GM12878 (cell line): ENCODE measurements around the gene LSM7. TPM values are rescaled to one million over a fixed set of nuclear protein-coding genes. Genes with fewer than 3 reads are reported as not detected.

Experiments
- ATAC-seq: fragments of 200-7000 bp; cut with Tn5 transposase; 3 replicates; pipeline ENCODE4 v1.9.1; 2020; ENCODE audit warnings: mild to moderate bottlenecking, moderate library complexity
- BruUV-seq: library from RNA; stranded (reverse); fragments of 400-500 nt; replicated peaks from 2 replicates; lab custom pipeline; 2021; lab: Mats Ljungman, UMichigan
- CTCF ChIA-PET: fragments of 300-600 bp; sonication (Branson Sonifier 250); formaldehyde crosslinking; extraction: SDS; loops from one replicate; lab custom pipeline; 2021; ENCODE audit warnings: inconsistent platforms; lab: Yijun Ruan, JAX
- POLR2A ChIA-PET: fragments of 350-600 bp; formaldehyde crosslinking; extraction: SDS; loops from one replicate; lab custom pipeline; 2021; ENCODE audit warnings: inconsistent platforms; lab: Charles Lee
- RAD21 ChIA-PET: fragments of 300-600 bp; sonication (Branson Sonifier 250); formaldehyde crosslinking; loops from one replicate; lab custom pipeline; 2023; ENCODE audit warnings: antibody characterized with exemption; ENCODE audit not compliant: unreplicated experiment; lab: Charles Lee
- SMC1A ChIA-PET: fragments of 300-600 bp; sonication (Branson Sonifier 250); formaldehyde crosslinking; loops from one replicate; lab custom pipeline; 2023; ENCODE audit not compliant: unreplicated experiment, uncharacterized antibody; lab: Charles Lee
- DNase-seq: peaks from one replicate; pipeline ENCODE4 v3.0.0-alpha.2; 2011; ENCODE audit warnings: low read depth, low spot score
- FAIRE-seq: peaks from 3 replicates; lab custom pipeline; 2011; peaks lifted over from hg19 to GRCh38; lab: Jason Lieb, UNC
- H2AFZ ChIP-seq: 2 replicates; pipeline ENCODE4 v1.6.0; 2011; ENCODE audit warnings: low read depth, low read length, control low read depth; ENCODE audit not compliant: control insufficient read depth
- H3K27ac ChIP-seq: 2 replicates; pipeline ENCODE4 v1.5.1; 2011; ENCODE audit warnings: control low read depth; ENCODE audit not compliant: control insufficient read depth, insufficient read depth
- H3K27me3 ChIP-seq, 2 experiments: replicated peaks in 1 of 2; 2 replicates each; pipeline versions ENCODE4 v1.6.0 to v1.6.1; 2011; ENCODE audit warnings: low read length in 1 of 2; ENCODE audit not compliant: control insufficient read depth in 2 of 2, insufficient read depth in 2 of 2
- H3K36me3 ChIP-seq, 2 experiments: 2 replicates each; pipeline ENCODE4 v1.5.1; 2011; ENCODE audit warnings: low read length in 1 of 2; ENCODE audit not compliant: control insufficient read depth in 2 of 2, insufficient read depth in 2 of 2
- H3K4me1 ChIP-seq: 2 replicates; pipeline ENCODE4 v1.6.1; 2011; ENCODE audit warnings: mild to moderate bottlenecking, low read length, moderate library complexity, mixed read lengths; ENCODE audit not compliant: control insufficient read depth, insufficient read depth
- H3K4me2 ChIP-seq: 2 replicates; pipeline ENCODE4 v1.6.0; 2011; ENCODE audit warnings: control low read depth; ENCODE audit not compliant: control insufficient read depth, insufficient read depth
- H3K4me3 ChIP-seq: fragments of 200-600 bp; sonication (generic); 2 replicates; pipeline ENCODE4 v1.5.1; 2016
- H3K79me2 ChIP-seq: 2 replicates; pipeline ENCODE4 v1.6.0; 2011; ENCODE audit warnings: low read length; ENCODE audit not compliant: control insufficient read depth, insufficient read depth
- H3K9ac ChIP-seq: 2 replicates; pipeline ENCODE4 v1.8.0; 2011; ENCODE audit warnings: low read length, control low read depth, mixed read lengths; ENCODE audit not compliant: control insufficient read depth, insufficient read depth
- H3K9me3 ChIP-seq: replicated peaks from 3 replicates; pipeline ENCODE4 v1.5.1; 2011; ENCODE audit warnings: mild to moderate bottlenecking, low read length; ENCODE audit not compliant: control insufficient read depth, insufficient read depth
- H4K20me1 ChIP-seq: 2 replicates; pipeline ENCODE4 v1.6.0; 2011; ENCODE audit not compliant: control insufficient read depth, insufficient read depth
- ATF7 ChIP-seq: fragments of 450-650 bp; IDR thresholded peaks from 2 replicates; pipeline ENCODE4 v1.6.1; 2016; ENCODE audit warnings: low read depth, mild to moderate bottlenecking
- NR2F1 ChIP-seq: fragments of 450-650 bp; conservative IDR thresholded peaks from 2 replicates; pipeline ENCODE4 v1.6.1; 2017; ENCODE audit warnings: mild to moderate bottlenecking
- TBL1XR1 ChIP-seq: IDR thresholded peaks from 2 replicates; pipeline ENCODE4 v1.6.1; 2012; ENCODE audit warnings: low read depth, low read length, improper control_type of control experiment
- WGBS: methylation state at CpG from one replicate; pipeline ENCODE4 v1.1.6; 2016; ENCODE audit warnings: low lambda C conversion rate; ENCODE audit not compliant: insufficient replicate concordance, insufficient coverage; ENCODE audit errors: missing lambda C conversion rate; 5-methylcytosine and 5-hydroxymethylcytosine counted together
- in situ Hi-C: fragments of 300-500 bp; cut with MboI; formaldehyde crosslinking; loops from 9 replicates; pipeline ENCODE4 v1.14.3; 2018; ENCODE audit warnings: mixed read lengths
- intact Hi-C: fragments of 100-400 bp; cut with micrococcal nuclease; formaldehyde crosslinking; loops from one replicate; pipeline ENCODE4 v1.14.2; 2022; ENCODE audit not compliant: unreplicated experiment
- polyA plus RNA-seq, 11 experiments: library from polyadenylated mRNA; depleted of rRNA in 4 of 11; unstranded in 6 of 11; stranded (reverse) in 5 of 11; fragments of >200 nt; fragmentation: Nextera tagmentation in 4 of 11; fragmentation: Illumina TruSeq in 1 of 11; extraction: Ambion mirVana in 4 of 11; extraction: Trizol in 1 of 11; gene quantifications; 1 replicate in 1 of 11; 2 replicates in 10 of 11; pipeline versions ENCODE4 v1.2.1 to v1.2.3, GENCODE V29; 2011 to 2016; ENCODE audit warnings: inconsistent platforms in 2 of 11, missing spikeins in 2 of 11, low read depth in 1 of 11
- total RNA-seq, 4 experiments: library from RNA; depleted of rRNA in 3 of 4; stranded (reverse); fragments of >200 nt in 3 of 4; fragmentation: Illumina TruSeq in 1 of 4; extraction: Trizol in 1 of 4; gene quantifications; 2 replicates each; pipeline versions ENCODE4 v1.2.1 to v1.2.3, GENCODE V29; 2013 to 2021
- TF ChIP-seq, protein P1 (sequence below): fragments of 450-650 bp; IDR thresholded peaks from 2 replicates; pipeline ENCODE4 v1.6.1; 2014; ENCODE audit warnings: mild to moderate bottlenecking

Gene LSM7
- total and polyA plus RNA-seq, 10 of the 15 experiments (the other 5 are each of a cell fraction or from before 2014, with no cell fraction given), result 24.4 to 424 (median 217) TPM

DNA sequence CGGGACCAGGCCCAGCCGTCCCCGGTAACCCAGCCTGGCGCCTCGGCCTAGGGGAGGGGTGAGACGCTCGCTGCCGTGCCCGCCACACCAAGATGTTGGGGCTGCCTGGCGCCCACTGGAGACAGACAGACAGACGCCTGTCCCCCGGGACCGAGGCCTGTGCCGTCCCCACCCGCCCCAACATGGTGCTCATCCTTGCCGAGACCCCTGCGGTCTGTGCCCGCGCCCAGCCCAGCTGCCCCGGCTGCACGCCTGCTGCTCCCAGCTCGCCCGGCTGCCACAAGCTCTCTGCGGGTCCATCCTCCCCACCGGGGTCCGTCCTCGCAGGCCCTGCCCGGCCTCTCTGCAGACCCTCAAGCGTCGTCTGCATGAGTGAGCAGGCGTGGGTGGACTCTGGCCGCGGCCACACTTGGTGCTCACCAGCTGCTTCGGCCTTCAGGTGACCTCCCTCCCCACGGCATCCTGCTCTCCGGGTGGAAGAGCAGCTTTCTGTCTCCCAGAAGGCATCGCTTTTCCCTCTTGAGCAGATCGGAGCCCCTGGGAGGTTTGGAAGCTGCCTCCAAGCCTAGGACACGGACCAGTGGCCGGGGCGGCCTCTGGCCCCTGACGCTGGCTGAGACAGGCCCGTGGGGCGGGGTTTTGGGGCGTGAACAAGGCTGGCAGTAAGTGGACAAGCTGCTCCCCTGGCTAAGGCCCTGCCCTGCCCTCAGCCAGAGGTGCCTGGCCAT, 24.9 kb upstream of the LSM7 start (continued):
- no peak for TF ChIP-seq TBL1XR1
- TF ChIP-seq, protein P1, sequence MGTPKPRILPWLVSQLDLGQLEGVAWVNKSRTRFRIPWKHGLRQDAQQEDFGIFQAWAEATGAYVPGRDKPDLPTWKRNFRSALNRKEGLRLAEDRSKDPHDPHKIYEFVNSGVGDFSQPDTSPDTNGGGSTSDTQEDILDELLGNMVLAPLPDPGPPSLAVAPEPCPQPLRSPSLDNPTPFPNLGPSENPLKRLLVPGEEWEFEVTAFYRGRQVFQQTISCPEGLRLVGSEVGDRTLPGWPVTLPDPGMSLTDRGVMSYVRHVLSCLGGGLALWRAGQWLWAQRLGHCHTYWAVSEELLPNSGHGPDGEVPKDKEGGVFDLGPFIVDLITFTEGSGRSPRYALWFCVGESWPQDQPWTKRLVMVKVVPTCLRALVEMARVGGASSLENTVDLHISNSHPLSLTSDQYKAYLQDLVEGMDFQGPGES, result no peak

DNA sequence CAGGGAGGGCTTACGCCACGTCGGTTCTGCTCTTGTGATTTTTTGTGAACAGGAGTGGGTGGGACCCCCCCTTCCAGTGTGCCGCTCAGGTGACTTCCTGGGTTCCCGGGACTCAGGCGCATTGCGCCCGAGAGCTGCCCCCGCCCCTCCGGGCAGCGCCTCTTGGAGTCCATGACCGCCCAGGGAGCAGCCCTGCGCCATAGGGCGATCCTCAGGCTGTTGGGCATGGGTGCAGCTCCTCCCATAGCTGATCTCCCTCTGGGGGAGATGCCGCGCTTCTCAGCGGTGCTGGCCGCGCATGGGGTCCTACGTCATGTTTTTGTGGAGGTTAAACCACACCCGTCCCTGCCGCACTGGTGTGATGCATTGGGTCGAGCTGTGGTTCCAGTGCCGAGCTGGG, 23.7 kb upstream of the LSM7 start:
- no TSS peak for BruUV-seq
- Histone ChIP-seq H3K79me2 (no peaks in the 10 kb centered on the region), H3K9me3 (no peaks in the 10 kb centered on the region), H4K20me1 (no peaks in the 10 kb centered on the region), H3K4me3 (no peak overlapping the region), H2AFZ (no peak overlapping the region), H3K36me3 (peaks cover 0 to 2% of the 10 kb centered on the region in 2 experiments; a peak in 1 of 4 replicates), H3K4me2 (no peak overlapping the region), H3K27ac (no peak overlapping the region), H3K9ac (no peak overlapping the region), H3K4me1 (no peaks in the 10 kb centered on the region), H3K27me3 (no peaks in the 10 kb centered on the region)
- ATAC-seq (no peak), FAIRE-seq (no peak), DNase-seq (no peak)
- POLR2A ChIA-PET, result no interaction called here
- no peak for TF ChIP-seq NR2F1
- in situ Hi-C loops, result no loop called here
- intact Hi-C loops, result no loop called here
- RAD21 ChIA-PET, result no interaction called here
- CTCF ChIA-PET, result no interaction called here
- SMC1A ChIA-PET, result no interaction called here
- WGBS, result 90% methylated on average over 24 of the region's 24 CpGs

DNA sequence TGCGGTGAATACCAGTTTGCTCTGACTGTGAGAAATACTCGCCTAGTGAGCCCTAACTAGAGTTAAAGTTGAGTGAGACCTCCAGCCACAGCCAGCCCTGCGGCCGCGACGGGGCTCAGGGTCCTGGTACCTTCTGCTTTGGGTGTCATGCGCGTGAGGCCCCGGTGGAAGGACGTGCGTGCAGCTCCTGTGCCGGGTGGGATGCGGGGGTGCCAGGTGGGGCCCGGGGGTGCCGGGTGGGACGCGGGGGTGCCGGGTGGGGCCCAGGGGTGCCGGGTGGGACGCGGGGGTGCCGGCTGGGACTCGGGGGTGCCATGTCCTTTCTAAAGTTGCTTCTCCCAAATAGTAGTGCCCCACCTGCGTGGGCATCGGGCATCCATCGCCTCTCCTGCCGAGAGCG, 23.2 kb upstream of the LSM7 start:
- SMC1A ChIA-PET, result no interaction called here
- in situ Hi-C loops, result no loop called here
- intact Hi-C loops, result no loop called here
- POLR2A ChIA-PET, result no interaction called here
- CTCF ChIA-PET, result no interaction called here
- no peaks in the 10 kb centered on the region for H4K20me1 ChIP-seq
- no peak overlapping the region for H3K4me3 ChIP-seq
- BruUV-seq, result no TSS peak
- H3K36me3 ChIP-seq, result peaks cover 0 to 2% of the 10 kb centered on the region in 2 experiments; a peak in 1 of 4 replicates
- H3K27ac ChIP-seq, result no peak overlapping the region
- no peaks in the 10 kb centered on the region for H3K27me3 ChIP-seq
- no peak overlapping the region for H3K4me2 ChIP-seq
- TF ChIP-seq ATF7, result no peak
- DNase-seq (no peak), FAIRE-seq (no peak), ATAC-seq (no peak)
- H3K9ac ChIP-seq, result no peak overlapping the region
- no peaks in the 10 kb centered on the region for H3K4me1 ChIP-seq
- 94% methylated on average over 18 of the region's 28 CpGs for WGBS
- H2AFZ ChIP-seq, result no peak overlapping the region
- H3K9me3 ChIP-seq, result no peaks in the 10 kb centered on the region
- H3K79me2 ChIP-seq, result no peaks in the 10 kb centered on the region
- RAD21 ChIA-PET, result no interaction called here
